Gastroesophageal sphincter (tissue), 3 donors: Measurements from ENCODE around the gene PAPOLB.

ENCODE experiments used
- EP300 ChIP-seq: sonication (generic); formaldehyde crosslinking; IDR thresholded peaks from one replicate; pipeline ENCODE4 v1.6.1; 2017; ENCODE audit warnings: antibody characterized with exemption, mild to moderate bottlenecking
- POLR2A ChIP-seq, 2 donors: fragments of 450-650 bp; IDR thresholded peaks; one replicate each; pipeline ENCODE4 v1.6.1; 2017; ENCODE audit warnings: antibody characterized with exemption in 2 of 2, mild to moderate bottlenecking in 2 of 2, moderate library complexity in 1 of 2
- TF ChIP-seq, protein P1 (sequence below), 4 experiments: fragments of 200-600 bp in 2 of 4; fragments of 450-650 bp in 2 of 4; sonication (generic) in 1 of 4; IDR thresholded peaks; one replicate each; pipeline ENCODE4 v1.5.1; 2017 to 2019; ENCODE audit warnings: antibody characterized with exemption in 4 of 4, mild to moderate bottlenecking in 2 of 4, moderate library complexity in 2 of 4

DNA sequence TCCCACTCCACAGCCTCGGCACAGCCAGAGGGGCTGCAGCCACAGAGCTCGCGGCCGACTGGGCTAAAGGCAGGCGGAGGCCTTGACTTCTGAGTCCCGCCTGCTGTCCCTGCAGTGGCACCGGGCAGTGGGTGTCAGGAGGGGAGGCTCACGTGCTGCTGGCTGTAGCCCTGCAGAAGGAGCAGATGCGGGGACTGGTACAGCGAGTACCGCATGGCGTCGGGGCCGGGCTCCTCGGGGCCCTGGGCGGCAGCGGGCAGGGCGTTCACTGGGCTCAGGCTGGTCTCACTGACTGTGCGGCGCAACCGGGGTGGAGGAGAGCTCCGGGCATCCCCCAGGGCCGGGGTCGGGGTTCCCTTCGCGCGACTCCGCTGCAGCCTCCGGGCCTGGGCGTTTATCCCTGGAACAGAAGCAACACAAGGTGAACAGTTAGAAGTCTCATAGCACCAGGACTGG lies 25.6 kb downstream of the PAPOLB start:
- TF ChIP-seq, protein P1, sequence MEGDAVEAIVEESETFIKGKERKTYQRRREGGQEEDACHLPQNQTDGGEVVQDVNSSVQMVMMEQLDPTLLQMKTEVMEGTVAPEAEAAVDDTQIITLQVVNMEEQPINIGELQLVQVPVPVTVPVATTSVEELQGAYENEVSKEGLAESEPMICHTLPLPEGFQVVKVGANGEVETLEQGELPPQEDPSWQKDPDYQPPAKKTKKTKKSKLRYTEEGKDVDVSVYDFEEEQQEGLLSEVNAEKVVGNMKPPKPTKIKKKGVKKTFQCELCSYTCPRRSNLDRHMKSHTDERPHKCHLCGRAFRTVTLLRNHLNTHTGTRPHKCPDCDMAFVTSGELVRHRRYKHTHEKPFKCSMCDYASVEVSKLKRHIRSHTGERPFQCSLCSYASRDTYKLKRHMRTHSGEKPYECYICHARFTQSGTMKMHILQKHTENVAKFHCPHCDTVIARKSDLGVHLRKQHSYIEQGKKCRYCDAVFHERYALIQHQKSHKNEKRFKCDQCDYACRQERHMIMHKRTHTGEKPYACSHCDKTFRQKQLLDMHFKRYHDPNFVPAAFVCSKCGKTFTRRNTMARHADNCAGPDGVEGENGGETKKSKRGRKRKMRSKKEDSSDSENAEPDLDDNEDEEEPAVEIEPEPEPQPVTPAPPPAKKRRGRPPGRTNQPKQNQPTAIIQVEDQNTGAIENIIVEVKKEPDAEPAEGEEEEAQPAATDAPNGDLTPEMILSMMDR (IDR thresholded peaks at IDR 0.05) = no peak
- TF ChIP-seq EP300 (no peak), POLR2A (IDR thresholded peaks at IDR 0.05) (no peak)
